Lung (tissue), 16 donors: ENCODE results near the gene ADD2. TPM values are rescaled to one million over a fixed set of nuclear protein-coding genes. Genes with fewer than 3 reads are reported as not detected.

ENCODE experiments used
- ATAC-seq: fragments of 200-7000 bp; cut with Tn5 transposase; one replicate; pipeline ENCODE4 v1.9.1; 2020; ENCODE audit warnings: moderate number of reproducible peaks; ENCODE audit not compliant: insufficient read depth, low FRiP score
- DNase-seq, 3 donors: peaks; one replicate each; pipeline ENCODE4 v3.0.0-alpha.2; 2013 to 2017
- H3K27ac ChIP-seq, 2 donors: one replicate each; pipeline ENCODE4 v1.5.1; 2013; ENCODE audit warnings: mild to moderate bottlenecking in 2 of 2, moderate library complexity in 2 of 2, control low read depth in 1 of 2, inconsistent platforms in 1 of 2, low read depth in 1 of 2, low read length in 1 of 2
- H3K27me3 ChIP-seq, 3 donors: one replicate each; pipeline ENCODE4 v1.5.1; 2013; ENCODE audit warnings: low read length in 2 of 3; ENCODE audit not compliant: control insufficient read depth in 3 of 3, insufficient read depth in 3 of 3
- H3K36me3 ChIP-seq, 4 donors: one replicate each; pipeline ENCODE4 v1.5.1; 2013; ENCODE audit warnings: low read length in 4 of 4, mild to moderate bottlenecking in 1 of 4, moderate library complexity in 1 of 4; ENCODE audit not compliant: control insufficient read depth in 4 of 4, insufficient read depth in 4 of 4
- H3K4me1 ChIP-seq, 5 donors: one replicate each; pipeline ENCODE4 v1.5.1; 2013; ENCODE audit warnings: low read length in 5 of 5, mild to moderate bottlenecking in 2 of 5, moderate library complexity in 1 of 5; ENCODE audit not compliant: control insufficient read depth in 5 of 5, insufficient read depth in 5 of 5
- H3K4me3 ChIP-seq: one replicate; pipeline ENCODE4 v1.5.1; 2013; ENCODE audit warnings: mild to moderate bottlenecking, control low read depth, moderate library complexity
- H3K9ac ChIP-seq, 2 donors: one replicate each; pipeline ENCODE4 v1.5.1; 2013; ENCODE audit warnings: low read length in 2 of 2, control low read depth in 1 of 2; ENCODE audit not compliant: insufficient read depth in 1 of 2
- H3K9me3 ChIP-seq, 4 donors: one replicate each; pipeline ENCODE4 v1.5.1; 2013; ENCODE audit warnings: low read length in 3 of 4, mild to moderate bottlenecking in 1 of 4, moderate library complexity in 1 of 4; ENCODE audit not compliant: control insufficient read depth in 4 of 4, insufficient read depth in 3 of 4
- CTCF ChIP-seq: IDR thresholded peaks from 2 replicates; pipeline ENCODE4 v1.5.1; 2012; ENCODE audit warnings: mild to moderate bottlenecking; ENCODE audit errors: control extremely low read depth, extremely low read depth
- WGBS, 2 donors: extraction: QIAGEN DNeasy Blood & Tissue Kit; methylation state at CpG; one replicate each; pipeline ENCODE4 v1.1.7; 2013; 5-methylcytosine and 5-hydroxymethylcytosine counted together
- long read RNA-seq, 5 donors: transcript quantifications; one replicate each; lab custom pipeline, GENCODE V29; 2026
- polyA plus RNA-seq, 2 donors: library from polyadenylated mRNA; stranded (reverse); fragments of 200-250 nt; gene quantifications; one replicate each; pipeline ENCODE4 v1.2.1, GENCODE V29; 2013
- total RNA-seq, 2 donors: library from RNA; depleted of rRNA in 1 of 2; stranded (reverse); fragments of >200 nt in 1 of 2; gene quantifications; one replicate each; pipeline ENCODE4 v1.2.1, GENCODE V29; 2014 to 2021
- donor health status: control.
- donor health status: control.
- donor health status: Bipolar disorder and iron deficiency.
- donor health status: healthy.
- donor health status: DM: yes; HTN: yes; CAD: no.

ADD2 gene
- total RNA-seq (1 to 10 TPM; 3.0 to 5.9 TPM), polyA plus RNA-seq (under 1 TPM; 0.35 to 0.53 TPM)
- long read RNA-seq, donor 1, result 0 reads
- long read RNA-seq, donor 2, result 0 reads
- long read RNA-seq, donor 3, result 0 reads
- long read RNA-seq, donor 4, partial matches to known transcripts, result 0 of 1 reads
- long read RNA-seq, donor 4, other reads (novel, unspliced or antisense), result 0 of 1 reads
- long read RNA-seq, donor 5, full-length matches to known transcripts, result 2 of 2 reads
- long read RNA-seq, donor 5, partial matches to known transcripts, result 0 of 2 reads
- long read RNA-seq, donor 5, other reads (novel, unspliced or antisense), result 0 of 2 reads

- ATAC-seq (peak; percentile 43), DNase-seq (peak; percentile 65 to 80 (median 68))
- Histone ChIP-seq H3K9ac (no peak within 1 kb of the TSS), H3K36me3 (no peaks in the 10 kb centered on the region), H3K27me3 (peaks cover 0 to 32% (median 19%) of the 10 kb centered on the region in 3 donors), H3K4me3 (peak within 1 kb of the TSS; percentile 18), H3K9me3 (peaks cover 0 to 2% (median 0%) of the 10 kb centered on the region in 4 donors), H3K27ac (no peak within 1 kb of the TSS), H3K4me1 (peaks cover 5 to 12% (median 8%) of the 10 kb centered on the region in 5 donors)
- WGBS, 2 donors, result 1 to 2% methylated on average over 55 to 72 of the region's 74 CpGs
- TF ChIP-seq CTCF, result no peak
These were observed at the start of gene ADD2 for GRCh38 chr2:70767699-70768589. ADD2 (minus strand) TSS chr2:70768200; CDS start chr2:70706408, 61,792 bp downstream.

- Histone ChIP-seq H3K27me3 (peaks cover 0 to 4% (median 3%) of the 10 kb centered on the region in 3 donors), H3K4me1 (no peaks in the 10 kb centered on the region), H3K9ac (no peak overlapping the region), H3K4me3 (no peak overlapping the region), H3K9me3 (no peaks in the 10 kb centered on the region), H3K36me3 (no peaks in the 10 kb centered on the region), H3K27ac (no peak overlapping the region)
- 82 to 87% methylated on average over 3 of the region's 3 CpGs for WGBS, 2 donors
- ATAC-seq, result no peak
- TF ChIP-seq CTCF, result no peak
- no peak for DNase-seq
These were observed 49.4 kb upstream of the ADD2 start for GRCh38 chr2:70817284-70817954.

GRCh38 chr2:70816726-70817125, 48.7 kb upstream of the ADD2 start:
- H3K36me3 ChIP-seq, result no peaks in the 10 kb centered on the region
- DNase-seq (peak in 2 of 3 donors; percentile 12 to 17), ATAC-seq (no peak)
- WGBS, 2 donors, result 76 to 89% methylated on average over 5 of the region's 5 CpGs
- no peak overlapping the region for H3K9ac ChIP-seq
- H3K9me3 ChIP-seq, result no peaks in the 10 kb centered on the region
- H3K4me3 ChIP-seq, result no peak overlapping the region
- TF ChIP-seq CTCF, result no peak
- H3K27me3 ChIP-seq, result peaks cover 0 to 4% (median 3%) of the 10 kb centered on the region in 3 donors
- no peaks in the 10 kb centered on the region for H3K4me1 ChIP-seq
- H3K27ac ChIP-seq, result no peak overlapping the region
